ENCODE measurements around the gene NPAS3. TPM values are rescaled to one million over a fixed set of nuclear protein-coding genes. Genes with fewer than 3 reads are reported as not detected.

NPAS3 gene
- total RNA-seq, 2 experiments from 2014 or later = not detected

GRCh38 chr14:33668066-33668465 lies 729.4 kb downstream of the NPAS3 start:
- ChIA-PET CTCF (interaction anchor here (0.5 kb wide), 1 partner anchor 879 kb away, joined by 3 read pairs; no protein-coding TSS in a partner anchor), POLR2A (no interaction called here)
- DNase-seq (no peak), ATAC-seq (no peak)
- H3K9me3 Mint-ChIP-seq = no peaks in the 10 kb centered on the region
- no peak for TF ChIP-seq CTCF (IDR thresholded peaks at IDR 0.05)
- H3K27me3 Mint-ChIP-seq = no peaks in the 10 kb centered on the region
- H3K4me1 Mint-ChIP-seq (ENCODE audit: low read depth) = no peaks in the 10 kb centered on the region
- H3K4me3 Mint-ChIP-seq = no peak overlapping the region
- H3K27ac Mint-ChIP-seq = no peak overlapping the region
- H3K36me3 Mint-ChIP-seq (ENCODE audit: low read depth) = no peaks in the 10 kb centered on the region
- intact Hi-C loops (cut with micrococcal nuclease) = no loop called here

GRCh38 chr14:33669111-33669510 lies 730.4 kb downstream of the NPAS3 start:
- H3K36me3 Mint-ChIP-seq (ENCODE audit: low read depth) = no peaks in the 10 kb centered on the region
- CTCF ChIA-PET = no interaction called here
- no peak for TF ChIP-seq CTCF (IDR thresholded peaks at IDR 0.05)

GRCh38 chr14:33670235-33670634 lies 731.6 kb downstream of the NPAS3 start:
- DNase-seq (no peak), ATAC-seq (no peak)
- Mint-ChIP-seq H3K27ac (no peak overlapping the region), H3K4me3 (no peak overlapping the region), H3K4me1 (ENCODE audit: low read depth) (no peaks in the 10 kb centered on the region), H3K27me3 (no peaks in the 10 kb centered on the region), H3K9me3 (no peaks in the 10 kb centered on the region), H3K36me3 (ENCODE audit: low read depth) (no peaks in the 10 kb centered on the region)
- POLR2A ChIA-PET = no interaction called here
- no peak for TF ChIP-seq CTCF (IDR thresholded peaks at IDR 0.05)
- CTCF ChIA-PET = no interaction called here
- intact Hi-C loops (cut with micrococcal nuclease) = no loop called here

More at GRCh38 chr14:33669111-33669510, 730.4 kb downstream of the NPAS3 start:
- POLR2A ChIA-PET = no interaction called here
- DNase-seq = no peak
- no peak for ATAC-seq
- Mint-ChIP-seq H3K27me3 (no peaks in the 10 kb centered on the region), H3K4me1 (ENCODE audit: low read depth) (no peaks in the 10 kb centered on the region), H3K9me3 (no peaks in the 10 kb centered on the region), H3K4me3 (no peak overlapping the region), H3K27ac (no peak overlapping the region)
- intact Hi-C loops (cut with micrococcal nuclease) = no loop called here

GRCh38 chr14:33671556-33671955 lies 732.9 kb downstream of the NPAS3 start:
- H3K4me1 Mint-ChIP-seq (ENCODE audit: low read depth) = no peaks in the 10 kb centered on the region
- H3K9me3 Mint-ChIP-seq = no peaks in the 10 kb centered on the region
- ATAC-seq (no peak), DNase-seq (no peak)
- no peaks in the 10 kb centered on the region for H3K36me3 Mint-ChIP-seq (ENCODE audit: low read depth)
- no peak overlapping the region for H3K27ac Mint-ChIP-seq
- intact Hi-C loops (cut with micrococcal nuclease) = no loop called here
- H3K27me3 Mint-ChIP-seq = no peaks in the 10 kb centered on the region
- CTCF ChIA-PET = interaction anchor here (1.0 kb wide), 1 partner anchor 121 kb away, joined by 4 read pairs; no protein-coding TSS in a partner anchor
- H3K4me3 Mint-ChIP-seq = no peak overlapping the region
- POLR2A ChIA-PET = no interaction called here
- no peak for TF ChIP-seq CTCF (IDR thresholded peaks at IDR 0.05)

- Mint-ChIP-seq H3K27me3 (no peaks in the 10 kb centered on the region), H3K4me3 (no peak overlapping the region), H3K27ac (no peak overlapping the region), H3K4me1 (ENCODE audit: low read depth) (no peaks in the 10 kb centered on the region), H3K9me3 (no peaks in the 10 kb centered on the region), H3K36me3 (ENCODE audit: low read depth) (no peaks in the 10 kb centered on the region)
- ATAC-seq (no peak), DNase-seq (no peak)
- POLR2A ChIA-PET = no interaction called here
- CTCF ChIA-PET = no interaction called here
- TF ChIP-seq CTCF (IDR thresholded peaks at IDR 0.05) = no peak
- intact Hi-C loops (cut with micrococcal nuclease) = no loop called here
Observed at GRCh38 chr14:33674927-33675326, 736.2 kb downstream of the NPAS3 start.

Measured in activated CD8-positive, alpha-beta T cell treated with anti-CD3 and anti-CD28 coated beads for 36 hours (primary cell).